Fibroblast of peridontal ligament (primary cell): ENCODE results near the gene DIS3L2.

ENCODE experiments used
- DNase-seq: peaks from one replicate; pipeline ENCODE4 v3.0.0-alpha.2; 2010; ENCODE audit errors: extremely low read depth

DIS3L2 gene

GRCh38 chr2:232183279-232183678 lies 221.8 kb downstream of the DIS3L2 start:
- DNase-seq, result no peak

- no peak for DNase-seq
Observed at GRCh38 chr2:232184346-232184745, 222.8 kb downstream of the DIS3L2 start.

GRCh38 chr2:232190796-232191195 lies 229.3 kb downstream of the DIS3L2 start:
- DNase-seq, result no peak

- no peak for DNase-seq
Observed at GRCh38 chr2:232195487-232195886, 234.0 kb downstream of the DIS3L2 start.

- DNase-seq, result no peak
Observed at GRCh38 chr2:232196802-232197201, 235.3 kb downstream of the DIS3L2 start.

GRCh38 chr2:232200195-232200594 lies 238.7 kb downstream of the DIS3L2 start:
- no peak for DNase-seq

GRCh38 chr2:232203166-232203891 lies 241.8 kb downstream of the DIS3L2 start:
- peak; percentile 60 for DNase-seq

- no peak for DNase-seq
Observed at GRCh38 chr2:232203936-232204335, 242.4 kb downstream of the DIS3L2 start.

GRCh38 chr2:232204457-232204931 lies 243.0 kb downstream of the DIS3L2 start:
- peak; percentile 57 for DNase-seq

- DNase-seq, result no peak
Observed at GRCh38 chr2:232207174-232207573, 245.7 kb downstream of the DIS3L2 start.

GRCh38 chr2:232210306-232210705 lies 248.8 kb downstream of the DIS3L2 start:
- no peak for DNase-seq

GRCh38 chr2:232211743-232212686 lies 250.5 kb downstream of the DIS3L2 start:
- DNase-seq, result no peak

GRCh38 chr2:232213176-232213575 lies 251.7 kb downstream of the DIS3L2 start:
- DNase-seq, result no peak

GRCh38 chr2:232214053-232214452 lies 252.5 kb downstream of the DIS3L2 start:
- DNase-seq, result no peak

GRCh38 chr2:232216028-232216427 lies 254.5 kb downstream of the DIS3L2 start:
- DNase-seq, result no peak

- DNase-seq, result no peak
Observed at GRCh38 chr2:232218778-232219495, 257.4 kb downstream of the DIS3L2 start.

GRCh38 chr2:232219496-232219870 lies 258.0 kb downstream of the DIS3L2 start:
- DNase-seq, result no peak

- no peak for DNase-seq
Observed at GRCh38 chr2:232219932-232220331, 258.4 kb downstream of the DIS3L2 start.

- no peak for DNase-seq
Observed at GRCh38 chr2:232225429-232225828, 263.9 kb downstream of the DIS3L2 start.

GRCh38 chr2:232225895-232226294 lies 264.4 kb downstream of the DIS3L2 start:
- DNase-seq, result no peak

- DNase-seq, result no peak
Observed at GRCh38 chr2:232228332-232228731, 266.8 kb downstream of the DIS3L2 start.
